ENCODE results near the gene CTAGE1. TPM values are rescaled to one million over a fixed set of nuclear protein-coding genes. Genes with fewer than 3 reads are reported as not detected.
"Not testable (repeated sequence)": the region's sequence is repeated elsewhere in the genome, so short reads cannot be mapped to it uniquely, and the experiment has no call there.

CTAGE1 gene
- total RNA-seq, 2 donors from 2014 or later: not detected

DNA sequence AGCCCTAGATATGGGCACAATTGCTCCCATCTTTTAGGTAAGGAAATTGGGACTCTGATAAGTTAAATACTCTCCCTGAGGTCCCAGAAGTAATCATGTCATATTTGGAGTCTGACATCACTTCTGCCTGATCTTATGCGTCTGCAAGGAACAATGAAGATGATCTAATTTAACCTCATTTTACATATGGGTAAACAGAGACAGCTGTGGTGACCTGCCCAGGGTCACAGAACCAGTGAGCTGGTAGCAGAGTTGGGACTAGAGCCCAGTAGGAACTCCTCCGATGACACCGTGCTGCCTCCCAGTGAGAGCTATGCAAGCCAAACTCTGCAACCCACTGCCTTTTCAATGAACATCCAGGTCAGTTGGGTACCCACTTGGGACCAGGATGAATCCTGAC, 17.8 kb downstream of the CTAGE1 start:
- no peak for DNase-seq (ENCODE audit: low spot score)
- intact Hi-C loops (cut with DNase I): no loop called here

DNA sequence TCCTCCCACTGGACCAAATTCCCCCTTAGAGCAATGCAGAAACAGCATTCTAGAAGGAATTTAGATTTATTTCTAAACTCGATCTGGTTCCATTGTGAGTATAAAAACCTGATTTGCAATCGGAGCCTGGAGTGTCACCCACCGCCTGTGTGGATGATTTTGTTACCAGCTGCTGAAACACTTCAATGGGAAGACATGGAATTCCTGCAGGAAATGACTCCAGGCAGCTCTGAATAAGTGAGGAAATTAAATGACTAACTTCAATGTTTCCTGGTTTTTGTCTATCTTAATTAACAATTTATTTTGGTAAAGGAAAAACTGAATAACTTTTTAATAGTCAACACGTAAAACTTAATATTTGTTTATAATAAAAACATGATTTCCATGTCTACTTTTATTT, 19.3 kb downstream of the CTAGE1 start:
- intact Hi-C loops (cut with DNase I): no loop called here
- DNase-seq (ENCODE audit: low spot score): no peak

GRCh38 chr18:22394428-22394827, 23.3 kb downstream of the CTAGE1 start:
- no peak for DNase-seq (ENCODE audit: low spot score)
- intact Hi-C loops (cut with DNase I): no loop called here

DNA sequence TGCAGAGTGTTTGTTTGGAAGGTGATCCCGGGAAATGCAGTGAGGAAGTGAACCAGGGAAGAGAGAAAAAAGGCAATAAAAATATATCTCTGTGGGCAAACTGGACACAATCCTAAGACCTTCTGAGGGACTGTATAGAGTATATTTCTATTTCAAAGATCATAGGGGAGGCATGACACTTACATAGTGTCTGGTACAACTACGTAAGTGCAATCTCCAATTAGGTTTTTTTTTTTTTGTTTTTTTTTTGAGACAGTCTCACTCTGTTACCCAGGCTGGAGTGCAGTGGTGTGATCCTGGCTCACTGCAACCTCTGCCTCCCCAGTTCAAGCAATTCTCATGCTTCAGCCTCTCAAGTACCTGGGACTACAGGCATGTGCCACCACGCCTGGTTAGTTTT, 24.6 kb downstream of the CTAGE1 start:
- DNase-seq (ENCODE audit: low spot score); intact Hi-C loops (cut with DNase I): not testable (repeated sequence)

GRCh38 chr18:22391407-22392345, 26.0 kb downstream of the CTAGE1 start:
- no peak for DNase-seq (ENCODE audit: low spot score)

DNA sequence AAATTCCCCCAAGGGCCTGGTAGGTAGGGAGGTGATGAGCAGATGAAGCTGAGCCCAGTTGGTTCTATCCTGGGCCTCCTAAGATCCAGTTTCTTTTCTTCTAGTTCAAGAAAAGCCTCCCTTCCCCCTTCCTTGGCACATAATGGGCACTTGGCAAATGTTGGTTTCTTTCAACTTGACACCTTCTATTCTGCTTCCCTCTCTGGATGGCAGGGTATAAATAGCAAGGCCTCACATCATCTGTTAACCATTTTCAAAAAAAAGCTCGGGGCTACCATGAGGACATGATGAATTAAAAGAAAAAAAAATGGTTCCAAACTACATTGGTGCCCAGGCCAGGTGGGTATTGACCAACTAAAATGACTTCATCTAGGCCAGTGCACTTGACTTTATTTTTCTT, 29.9 kb downstream of the CTAGE1 start:
- no peak for DNase-seq (ENCODE audit: low spot score)
- intact Hi-C loops (cut with DNase I): no loop called here

More at GRCh38 chr18:22391407-22392345, 26.0 kb downstream of the CTAGE1 start:
- intact Hi-C loops (cut with DNase I): no loop called here

- intact Hi-C loops (cut with DNase I): no loop called here
- DNase-seq (ENCODE audit: low spot score): no peak
Observed at GRCh38 chr18:22387364-22387763, 30.4 kb downstream of the CTAGE1 start.

GRCh38 chr18:22385718-22386117, 32.0 kb downstream of the CTAGE1 start:
- intact Hi-C loops (cut with DNase I): no loop called here
- no peak for DNase-seq (ENCODE audit: low spot score)

GRCh38 chr18:22378672-22379282, 38.9 kb downstream of the CTAGE1 start:
- DNase-seq (ENCODE audit: low spot score): no peak

GRCh38 chr18:22377769-22378168, 39.9 kb downstream of the CTAGE1 start:
- DNase-seq (ENCODE audit: low spot score): no peak
- intact Hi-C loops (cut with DNase I): no loop called here

More at GRCh38 chr18:22378672-22379282, 38.9 kb downstream of the CTAGE1 start:
- intact Hi-C loops (cut with DNase I): no loop called here

DNA sequence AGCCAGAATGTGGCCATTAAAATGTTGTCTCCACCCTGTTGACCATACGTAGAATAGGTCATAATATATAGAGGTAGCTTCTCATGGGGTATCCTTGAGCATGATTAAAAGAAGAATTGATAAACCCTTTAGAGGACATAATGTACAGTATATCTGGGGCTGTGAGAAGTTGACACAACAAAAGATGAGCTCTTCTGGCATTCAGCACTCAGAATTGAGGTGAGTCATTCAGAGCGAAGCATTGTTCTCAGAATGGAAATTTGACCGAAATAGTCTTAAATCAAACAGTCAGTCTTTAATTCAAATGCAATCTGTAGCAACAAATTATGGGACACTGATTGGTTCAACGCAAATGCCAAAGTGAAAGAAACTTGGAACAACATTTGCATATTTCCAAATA, 47.3 kb downstream of the CTAGE1 start:
- intact Hi-C loops (cut with DNase I): no loop called here
- DNase-seq (ENCODE audit: low spot score): no peak

- no peak for DNase-seq (ENCODE audit: low spot score)
- intact Hi-C loops (cut with DNase I): no loop called here
Observed at GRCh38 chr18:22368021-22368420, 49.7 kb downstream of the CTAGE1 start.

- no peak for DNase-seq (ENCODE audit: low spot score)
- intact Hi-C loops (cut with DNase I): no loop called here
Observed at GRCh38 chr18:22367303-22367702, 50.4 kb downstream of the CTAGE1 start.

DNA sequence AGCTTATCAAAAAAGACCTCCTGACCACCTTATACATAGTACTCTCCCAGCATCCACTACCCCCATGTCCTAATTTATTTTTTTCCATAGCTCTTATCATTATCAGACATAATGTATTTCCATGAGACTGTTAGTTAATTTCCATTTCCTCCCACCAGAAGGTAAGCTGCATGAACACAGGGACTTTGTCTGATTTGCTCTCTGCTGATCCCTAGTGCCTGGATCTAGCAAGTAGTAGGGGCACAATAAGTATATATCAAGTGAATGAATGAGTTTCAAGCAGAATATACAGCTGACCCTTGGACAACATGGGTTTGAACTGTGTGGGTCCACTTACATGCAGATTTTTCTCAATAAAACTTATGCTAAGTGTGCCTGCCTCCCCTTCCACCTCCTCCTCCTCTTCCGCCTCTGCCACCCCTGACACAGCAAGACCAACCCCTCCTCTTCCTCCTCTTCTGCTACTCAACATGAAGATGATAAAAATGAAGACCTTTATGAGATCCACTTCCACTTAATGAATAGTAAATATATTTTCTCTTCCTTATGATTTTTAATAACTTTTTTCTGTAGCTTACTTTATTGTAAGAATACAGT, 53.8 kb downstream of the CTAGE1 start:
- no peak for DNase-seq (ENCODE audit: low spot score)
- intact Hi-C loops (cut with DNase I): no loop called here

Other genes starting within 250 kb of the CTAGE1 start
- gene GATA6, start 248.3 kb downstream of the CTAGE1 start, total RNA-seq: 10 to 100 TPM; 32.7 to 38.4 TPM

Measured in posterior vena cava (tissue), 2 donors.